HG03095 (cell line): ENCODE measurements around the gene P2RY6.
"Not testable (repeated sequence)": the region's sequence is repeated elsewhere in the genome, so short reads cannot be mapped to it uniquely, and the experiment has no call there.

Experiments
- ATAC-seq: cut with Tn5 transposase; IDR thresholded peaks from one replicate; pipeline ENCODE4 v1.9.1; 2021; ENCODE audit warnings: moderate library complexity; ENCODE audit not compliant: unreplicated experiment

P2RY6 gene

DNA sequence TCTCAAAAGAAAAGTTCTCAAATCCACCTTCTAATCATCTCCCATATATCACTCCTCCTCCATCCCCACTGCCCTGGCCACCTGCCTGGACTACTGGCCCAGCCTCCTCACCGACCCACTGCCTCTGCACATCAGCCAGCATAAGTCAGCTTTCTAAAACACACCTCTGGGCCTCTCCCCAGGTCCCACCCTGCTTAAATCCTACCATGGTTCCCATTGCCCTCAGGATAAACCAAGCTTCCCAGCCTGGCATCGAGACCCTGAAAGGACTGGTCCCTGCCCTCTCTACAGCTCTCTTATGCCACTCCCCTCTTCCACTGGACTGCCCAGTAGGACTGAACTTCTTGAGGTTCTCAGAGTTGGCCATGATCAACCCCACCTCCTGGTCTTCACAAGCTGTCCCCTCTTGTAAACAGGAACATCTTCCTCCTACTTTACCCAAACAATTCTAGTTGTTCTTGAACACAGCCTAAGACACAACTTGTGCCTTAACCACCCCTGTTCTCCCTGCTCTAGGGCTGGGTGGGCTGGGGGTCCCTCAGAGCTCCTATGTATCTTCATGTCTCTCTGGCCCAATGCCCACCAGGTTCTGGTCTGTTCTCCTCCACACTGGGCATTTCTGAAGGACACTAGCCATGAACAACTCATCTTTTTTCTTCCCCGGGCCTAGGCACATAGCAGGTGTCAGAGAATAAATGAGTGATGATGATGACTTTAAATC lies 12.6 kb upstream of the P2RY6 start:
- no peak for ATAC-seq

GRCh38 chr11:73260127-73260457 lies 12.0 kb upstream of the P2RY6 start:
- no peak for ATAC-seq

- no peak for ATAC-seq
These were observed 9.2 kb upstream of the P2RY6 start for GRCh38 chr11:73262851-73263495.

- no peak for ATAC-seq
These were observed 8.5 kb upstream of the P2RY6 start for GRCh38 chr11:73263640-73264039.

DNA sequence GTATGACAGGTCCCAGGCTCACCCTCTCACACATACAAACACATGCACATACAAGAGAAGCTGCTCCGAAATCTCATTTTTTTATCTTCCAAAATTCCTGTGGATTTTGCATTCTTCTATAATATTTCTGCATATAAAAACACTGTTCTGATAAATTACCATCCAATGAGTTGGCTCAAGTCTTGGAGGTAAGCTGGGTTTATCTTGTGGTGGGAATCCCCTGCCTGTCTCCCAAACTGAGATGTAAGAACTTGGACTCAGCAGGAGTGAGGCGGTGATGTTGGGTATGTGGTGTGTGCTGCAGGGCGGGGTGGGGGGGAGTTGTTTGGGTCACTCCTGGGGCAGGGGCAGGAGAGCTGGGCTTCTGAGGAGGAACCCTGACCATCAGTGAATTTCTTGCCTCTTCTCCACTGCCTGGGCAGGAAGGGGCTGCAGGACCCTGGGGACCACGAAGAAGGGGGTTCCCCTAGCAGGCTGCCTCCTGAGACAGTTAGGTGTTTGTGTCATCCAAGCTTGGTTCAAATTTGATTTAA lies 6.8 kb upstream of the P2RY6 start:
- no peak for ATAC-seq

- no peak for ATAC-seq
These were observed 6.1 kb upstream of the P2RY6 start for GRCh38 chr11:73265853-73266645.

- ATAC-seq = no peak
These were observed 5.5 kb upstream of the P2RY6 start for GRCh38 chr11:73266646-73267020.

DNA sequence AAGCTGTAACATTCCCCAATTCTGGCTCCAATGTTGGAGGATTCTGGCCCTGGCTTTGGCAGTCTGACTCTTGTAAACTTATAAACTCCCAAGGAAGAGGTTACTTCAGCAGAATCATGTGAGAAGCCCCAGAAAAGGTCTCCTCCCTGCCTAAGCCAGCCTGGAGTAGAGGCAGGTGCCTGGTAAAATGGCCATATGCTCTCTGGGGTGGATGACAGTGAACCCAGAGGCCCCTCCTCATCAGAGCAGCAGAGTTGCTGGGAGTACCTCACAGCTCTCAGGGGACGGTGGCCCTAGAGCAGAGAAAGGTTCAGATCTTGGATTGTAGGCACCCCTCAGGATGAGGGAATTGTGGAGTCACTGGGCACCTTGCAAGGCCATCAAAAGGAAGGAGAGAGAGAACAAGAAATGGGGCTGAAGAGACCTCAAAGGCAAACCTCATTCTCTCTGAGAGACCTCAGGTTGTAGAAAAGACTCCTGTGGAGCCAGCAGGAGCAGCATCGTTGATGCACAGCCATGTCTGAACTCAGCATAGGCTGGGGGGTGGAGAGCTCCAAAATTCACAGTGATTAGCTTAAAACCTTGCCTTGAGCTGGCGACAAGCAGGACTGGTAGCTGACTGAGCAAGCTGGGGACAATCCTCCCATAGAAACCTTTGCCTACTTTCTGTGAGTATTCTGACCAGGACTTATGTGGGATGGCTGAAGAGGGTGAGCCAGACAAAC lies 4.9 kb upstream of the P2RY6 start:
- no peak for ATAC-seq

GRCh38 chr11:73267906-73268540 lies 4.1 kb upstream of the P2RY6 start:
- ATAC-seq = no peak

GRCh38 chr11:73268671-73269271 lies 3.4 kb upstream of the P2RY6 start:
- no peak for ATAC-seq

- ATAC-seq = no peak
These were observed 2.6 kb upstream of the P2RY6 start for GRCh38 chr11:73269459-73270015.

DNA sequence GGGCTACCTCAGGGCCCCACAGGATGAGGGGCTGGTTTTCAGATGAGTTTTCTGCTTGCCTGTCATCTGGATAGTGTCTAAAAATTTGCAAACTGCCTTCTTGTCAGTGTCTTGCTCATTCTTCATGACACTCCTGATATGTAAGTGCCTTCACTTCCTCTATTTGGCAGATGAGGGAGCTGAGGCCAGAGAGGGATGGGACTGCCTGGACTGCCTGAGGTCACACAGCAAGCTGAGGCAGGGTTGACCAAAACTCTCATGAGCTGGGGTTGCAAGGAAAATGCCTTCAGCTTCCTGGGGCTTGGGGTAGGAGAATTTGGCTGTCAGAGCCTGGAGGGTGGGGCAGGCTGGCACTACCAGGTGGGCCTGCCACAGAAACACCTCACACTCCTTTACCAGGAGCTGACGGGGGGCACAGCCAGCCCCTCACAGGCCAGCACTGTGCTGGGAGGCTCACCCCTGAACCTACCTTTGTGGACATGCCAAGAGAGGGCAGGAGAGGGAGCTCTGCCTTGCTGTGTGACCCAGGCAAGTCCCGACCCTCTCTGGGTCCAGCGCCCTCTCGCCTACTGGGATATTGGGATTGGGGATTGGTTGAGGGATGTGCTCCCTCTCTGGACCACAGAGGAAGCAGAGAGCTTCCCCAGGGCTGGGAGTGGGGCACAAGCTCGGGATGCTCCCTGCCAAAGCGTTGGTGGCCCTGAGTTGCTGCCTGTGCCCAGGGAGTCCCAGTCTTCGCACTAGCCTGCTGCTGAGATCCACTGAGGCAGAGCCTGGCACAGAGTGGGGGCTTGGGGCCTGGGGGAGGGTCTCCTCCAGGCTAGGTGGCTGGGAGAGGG lies 1.9 kb upstream of the P2RY6 start:
- ATAC-seq = no peak

- ATAC-seq = no peak
These were observed 1.2 kb upstream of the P2RY6 start for GRCh38 chr11:73270855-73271477.

DNA sequence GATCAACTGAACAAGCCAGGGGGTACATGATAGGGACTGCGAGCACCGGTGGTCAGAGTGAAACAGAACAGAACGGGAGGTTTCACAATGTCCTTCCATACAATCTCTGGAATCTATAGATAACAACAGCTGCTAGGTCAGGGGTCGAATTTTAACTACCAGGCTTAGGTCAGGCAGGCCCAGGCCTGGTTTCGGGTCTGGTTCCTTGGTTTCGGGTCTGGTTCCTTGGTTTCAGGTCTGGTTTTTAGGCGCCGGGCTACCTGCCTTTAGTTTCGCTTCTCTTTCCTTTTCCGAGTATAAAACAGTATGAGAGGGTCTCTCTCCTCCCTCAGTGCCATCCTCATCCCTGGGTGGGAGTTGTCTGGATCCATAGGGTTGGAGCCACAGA lies 666 bp upstream of the P2RY6 start:
- ATAC-seq = not testable (repeated sequence)

DNA sequence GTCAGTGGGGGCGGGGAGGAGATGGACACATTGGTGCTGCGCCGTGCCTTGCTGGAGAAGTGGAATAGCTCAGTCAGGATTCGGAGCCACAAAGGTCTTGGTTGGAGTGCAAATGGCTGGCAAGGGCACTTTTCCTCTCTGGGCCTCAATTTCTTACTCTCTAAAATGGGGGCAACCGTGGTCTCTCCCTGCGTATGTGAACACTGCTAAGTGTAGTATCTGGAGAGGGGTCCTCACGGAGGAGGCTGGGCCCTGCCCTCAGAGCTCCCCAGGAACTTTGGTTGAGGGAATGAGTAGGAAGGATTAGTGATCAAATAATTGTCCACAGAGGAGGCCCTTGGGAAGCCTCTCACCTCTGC lies 521 bp downstream of the P2RY6 start:
- ATAC-seq = no peak

- ATAC-seq = no peak
These were observed 1.2 kb downstream of the P2RY6 start for GRCh38 chr11:73273222-73273895.

DNA sequence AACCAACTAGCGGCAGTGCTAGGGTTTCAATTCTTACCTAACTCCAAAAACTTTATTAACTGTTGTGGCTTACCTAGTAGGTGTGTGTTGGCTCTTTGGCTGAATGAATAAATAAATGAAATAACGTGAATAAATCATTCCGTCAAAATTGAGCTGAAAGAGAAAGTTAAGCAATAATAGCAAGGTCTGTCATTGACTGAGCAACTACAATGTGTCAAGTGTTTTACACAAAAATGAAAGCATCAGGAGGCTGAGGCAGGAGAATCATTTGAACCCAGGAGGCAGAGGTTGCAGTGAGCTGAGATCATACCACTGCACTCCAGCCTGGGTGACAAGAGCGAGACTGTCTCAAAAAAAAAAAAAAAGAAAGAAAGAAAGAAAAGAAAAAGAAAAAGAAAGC lies 2.1 kb downstream of the P2RY6 start:
- not testable (repeated sequence) for ATAC-seq

DNA sequence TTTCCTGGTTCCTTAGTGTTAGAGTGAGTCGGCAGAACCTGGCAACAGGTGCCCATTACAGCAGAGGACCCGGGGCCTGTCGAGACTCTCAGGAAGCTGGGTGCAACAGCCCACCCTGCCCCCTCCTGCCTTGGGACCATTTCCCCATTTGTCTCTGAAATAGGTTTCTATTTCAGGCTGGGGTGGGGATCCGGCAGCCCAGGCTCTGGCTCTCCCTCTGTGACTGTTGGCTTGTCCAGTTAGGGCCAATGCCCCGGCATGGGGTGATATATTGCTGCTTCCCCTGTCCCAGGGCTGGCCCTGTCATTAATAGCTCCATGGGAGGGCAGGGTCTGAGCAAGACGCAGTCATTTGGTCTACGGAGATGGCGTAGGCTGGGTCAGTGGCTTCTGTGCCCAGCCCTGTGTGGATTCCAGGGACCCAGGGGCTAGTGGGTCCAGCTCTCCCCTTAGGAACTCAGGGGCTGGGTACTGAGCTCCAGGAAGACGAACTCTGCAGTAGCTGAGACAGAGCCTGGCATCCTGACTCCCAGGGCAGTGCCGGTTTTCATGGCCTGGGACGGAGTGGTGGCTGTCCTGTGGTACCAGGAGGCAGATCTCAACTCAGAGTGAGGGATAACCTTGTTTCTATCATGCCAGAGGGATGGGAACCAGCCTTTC lies 2.7 kb downstream of the P2RY6 start:
- no peak for ATAC-seq
